Measurements from ENCODE around the gene PPP1R3E. TPM values are rescaled to one million over a fixed set of nuclear protein-coding genes. Genes with fewer than 3 reads are reported as not detected.

The PPP1R3E gene
- polyA plus RNA-seq, 1 donor from 2014 or later, result 17.2 TPM

GRCh38 chr14:23252006-23252405, 50.7 kb downstream of the PPP1R3E start:
- H3K27me3 ChIP-seq (ENCODE audit: insufficient read depth, low read depth, low read length), result no peaks in the 10 kb centered on the region
- H2AFZ ChIP-seq (ENCODE audit: low read depth, low read length), result no peak overlapping the region
- no peak overlapping the region for H3K9ac ChIP-seq (ENCODE audit: low read length)
- TF ChIP-seq EZH2 (IDR thresholded peaks at IDR 0.05; ENCODE audit: borderline replicate concordance, insufficient read depth, low read length, poor library complexity, severe bottlenecking), result no peak
- no peak overlapping the region for H3K4me3 ChIP-seq (ENCODE audit: low read length)
- no peaks in the 10 kb centered on the region for H3K79me2 ChIP-seq (replicated peaks; ENCODE audit: insufficient read depth, low read length)
- H4K20me1 ChIP-seq (ENCODE audit: insufficient read depth), result no peaks in the 10 kb centered on the region
- H3K27ac ChIP-seq (ENCODE audit: low read length), result no peak overlapping the region
- no peak overlapping the region for H3K4me2 ChIP-seq (ENCODE audit: low read length)
- H3K9me3 ChIP-seq (ENCODE audit: low read length), result no peaks in the 10 kb centered on the region
- H3K9me2 ChIP-seq (ENCODE audit: insufficient read depth, low read length), result no peaks in the 10 kb centered on the region
- no peaks in the 10 kb centered on the region for H3K36me3 ChIP-seq (ENCODE audit: insufficient read depth, low read length)
- no peaks in the 10 kb centered on the region for H3F3A ChIP-seq (ENCODE audit: insufficient read depth, low read length, poor library complexity, severe bottlenecking)

DNA sequence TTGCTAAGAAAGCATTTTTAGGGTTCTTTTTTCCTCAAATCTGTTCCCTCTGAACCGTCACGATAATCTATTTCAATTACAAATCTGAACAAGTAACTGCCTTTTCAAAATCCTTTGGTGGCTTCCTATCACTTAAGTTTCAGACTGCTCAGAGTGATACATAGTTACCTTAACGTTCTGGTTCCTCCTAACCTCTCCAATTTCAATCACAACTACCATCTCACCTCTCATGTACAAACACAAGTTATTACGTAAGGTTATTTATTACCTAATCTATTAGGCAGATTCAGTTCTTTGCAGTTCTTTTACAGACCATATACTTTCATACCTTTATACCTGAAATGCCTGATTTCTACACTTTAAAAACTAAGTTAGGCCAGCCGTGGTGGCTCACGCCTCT, 52.8 kb downstream of the PPP1R3E start:
- Histone ChIP-seq H3K4me2 (ENCODE audit: low read length) (no peak overlapping the region), H3K9me3 (ENCODE audit: low read length) (no peaks in the 10 kb centered on the region), H3K27me3 (ENCODE audit: insufficient read depth, low read depth, low read length) (no peaks in the 10 kb centered on the region), H3K36me3 (ENCODE audit: insufficient read depth, low read length) (no peaks in the 10 kb centered on the region), H3K9ac (ENCODE audit: low read length) (no peak overlapping the region), H3K9me2 (ENCODE audit: insufficient read depth, low read length) (no peaks in the 10 kb centered on the region), H3K4me3 (ENCODE audit: low read length) (no peak overlapping the region), H3F3A (ENCODE audit: insufficient read depth, low read length, poor library complexity, severe bottlenecking) (no peaks in the 10 kb centered on the region), H3K79me2 (replicated peaks; ENCODE audit: insufficient read depth, low read length) (no peaks in the 10 kb centered on the region), H3K27ac (ENCODE audit: low read length) (no peak overlapping the region), H4K20me1 (ENCODE audit: insufficient read depth) (no peaks in the 10 kb centered on the region), H2AFZ (ENCODE audit: low read depth, low read length) (no peak overlapping the region)
- TF ChIP-seq TAF1 (IDR thresholded peaks at IDR 0.05; ENCODE audit: low read depth) (no peak), EP300 (conservative IDR thresholded peaks at IDR 0.05; ENCODE audit: poor library complexity, severe bottlenecking) (no peak), MXI1 (conservative IDR thresholded peaks at IDR 0.05; ENCODE audit: poor library complexity, severe bottlenecking) (no peak), SMC3 (conservative IDR thresholded peaks at IDR 0.05; ENCODE audit: poor library complexity) (no peak), POLR2AphosphoS5 (IDR thresholded peaks at IDR 0.05) (no peak), RAD21 (conservative IDR thresholded peaks at IDR 0.05) (no peak), EZH2 (IDR thresholded peaks at IDR 0.05; ENCODE audit: borderline replicate concordance, insufficient read depth, low read length, poor library complexity, severe bottlenecking) (no peak)
- TF ChIP-seq, protein P1, sequence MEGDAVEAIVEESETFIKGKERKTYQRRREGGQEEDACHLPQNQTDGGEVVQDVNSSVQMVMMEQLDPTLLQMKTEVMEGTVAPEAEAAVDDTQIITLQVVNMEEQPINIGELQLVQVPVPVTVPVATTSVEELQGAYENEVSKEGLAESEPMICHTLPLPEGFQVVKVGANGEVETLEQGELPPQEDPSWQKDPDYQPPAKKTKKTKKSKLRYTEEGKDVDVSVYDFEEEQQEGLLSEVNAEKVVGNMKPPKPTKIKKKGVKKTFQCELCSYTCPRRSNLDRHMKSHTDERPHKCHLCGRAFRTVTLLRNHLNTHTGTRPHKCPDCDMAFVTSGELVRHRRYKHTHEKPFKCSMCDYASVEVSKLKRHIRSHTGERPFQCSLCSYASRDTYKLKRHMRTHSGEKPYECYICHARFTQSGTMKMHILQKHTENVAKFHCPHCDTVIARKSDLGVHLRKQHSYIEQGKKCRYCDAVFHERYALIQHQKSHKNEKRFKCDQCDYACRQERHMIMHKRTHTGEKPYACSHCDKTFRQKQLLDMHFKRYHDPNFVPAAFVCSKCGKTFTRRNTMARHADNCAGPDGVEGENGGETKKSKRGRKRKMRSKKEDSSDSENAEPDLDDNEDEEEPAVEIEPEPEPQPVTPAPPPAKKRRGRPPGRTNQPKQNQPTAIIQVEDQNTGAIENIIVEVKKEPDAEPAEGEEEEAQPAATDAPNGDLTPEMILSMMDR (IDR thresholded peaks at IDR 0.05; ENCODE audit: poor library complexity, severe bottlenecking), result no peak
- TF ChIP-seq, protein P2, sequence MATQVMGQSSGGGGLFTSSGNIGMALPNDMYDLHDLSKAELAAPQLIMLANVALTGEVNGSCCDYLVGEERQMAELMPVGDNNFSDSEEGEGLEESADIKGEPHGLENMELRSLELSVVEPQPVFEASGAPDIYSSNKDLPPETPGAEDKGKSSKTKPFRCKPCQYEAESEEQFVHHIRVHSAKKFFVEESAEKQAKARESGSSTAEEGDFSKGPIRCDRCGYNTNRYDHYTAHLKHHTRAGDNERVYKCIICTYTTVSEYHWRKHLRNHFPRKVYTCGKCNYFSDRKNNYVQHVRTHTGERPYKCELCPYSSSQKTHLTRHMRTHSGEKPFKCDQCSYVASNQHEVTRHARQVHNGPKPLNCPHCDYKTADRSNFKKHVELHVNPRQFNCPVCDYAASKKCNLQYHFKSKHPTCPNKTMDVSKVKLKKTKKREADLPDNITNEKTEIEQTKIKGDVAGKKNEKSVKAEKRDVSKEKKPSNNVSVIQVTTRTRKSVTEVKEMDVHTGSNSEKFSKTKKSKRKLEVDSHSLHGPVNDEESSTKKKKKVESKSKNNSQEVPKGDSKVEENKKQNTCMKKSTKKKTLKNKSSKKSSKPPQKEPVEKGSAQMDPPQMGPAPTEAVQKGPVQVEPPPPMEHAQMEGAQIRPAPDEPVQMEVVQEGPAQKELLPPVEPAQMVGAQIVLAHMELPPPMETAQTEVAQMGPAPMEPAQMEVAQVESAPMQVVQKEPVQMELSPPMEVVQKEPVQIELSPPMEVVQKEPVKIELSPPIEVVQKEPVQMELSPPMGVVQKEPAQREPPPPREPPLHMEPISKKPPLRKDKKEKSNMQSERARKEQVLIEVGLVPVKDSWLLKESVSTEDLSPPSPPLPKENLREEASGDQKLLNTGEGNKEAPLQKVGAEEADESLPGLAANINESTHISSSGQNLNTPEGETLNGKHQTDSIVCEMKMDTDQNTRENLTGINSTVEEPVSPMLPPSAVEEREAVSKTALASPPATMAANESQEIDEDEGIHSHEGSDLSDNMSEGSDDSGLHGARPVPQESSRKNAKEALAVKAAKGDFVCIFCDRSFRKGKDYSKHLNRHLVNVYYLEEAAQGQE (IDR thresholded peaks at IDR 0.05; ENCODE audit: borderline replicate concordance), result no peak

- Histone ChIP-seq H4K20me1 (ENCODE audit: insufficient read depth) (no peaks in the 10 kb centered on the region), H3K79me2 (replicated peaks; ENCODE audit: insufficient read depth, low read length) (no peaks in the 10 kb centered on the region), H3K9me2 (ENCODE audit: insufficient read depth, low read length) (no peaks in the 10 kb centered on the region), H3K27me3 (ENCODE audit: insufficient read depth, low read depth, low read length) (no peaks in the 10 kb centered on the region), H3F3A (ENCODE audit: insufficient read depth, low read length, poor library complexity, severe bottlenecking) (no peaks in the 10 kb centered on the region), H3K9ac (ENCODE audit: low read length) (no peak overlapping the region), H3K4me2 (ENCODE audit: low read length) (no peak overlapping the region), H3K4me3 (ENCODE audit: low read length) (no peak overlapping the region), H3K9me3 (ENCODE audit: low read length) (no peaks in the 10 kb centered on the region), H2AFZ (ENCODE audit: low read depth, low read length) (no peak overlapping the region), H3K36me3 (ENCODE audit: insufficient read depth, low read length) (no peaks in the 10 kb centered on the region), H3K27ac (ENCODE audit: low read length) (no peak overlapping the region)
- no peak for TF ChIP-seq EP300 (conservative IDR thresholded peaks at IDR 0.05; ENCODE audit: poor library complexity, severe bottlenecking)
- TF ChIP-seq, protein P2 (IDR thresholded peaks at IDR 0.05; ENCODE audit: borderline replicate concordance), result no peak
- no peak for TF ChIP-seq TAF1 (IDR thresholded peaks at IDR 0.05; ENCODE audit: low read depth)
- TF ChIP-seq RAD21 (conservative IDR thresholded peaks at IDR 0.05), result no peak
- TF ChIP-seq, protein P1 (IDR thresholded peaks at IDR 0.05; ENCODE audit: poor library complexity, severe bottlenecking), result no peak
- TF ChIP-seq MXI1 (conservative IDR thresholded peaks at IDR 0.05; ENCODE audit: poor library complexity, severe bottlenecking), result no peak
- no peak for TF ChIP-seq SMC3 (conservative IDR thresholded peaks at IDR 0.05; ENCODE audit: poor library complexity)
- TF ChIP-seq EZH2 (IDR thresholded peaks at IDR 0.05; ENCODE audit: borderline replicate concordance, insufficient read depth, low read length, poor library complexity, severe bottlenecking), result no peak
- TF ChIP-seq POLR2AphosphoS5 (IDR thresholded peaks at IDR 0.05), result no peak
Measured at GRCh38 chr14:23248601-23249000, 54.1 kb downstream of the PPP1R3E start.

All from neural cell (in vitro differentiated cells).